Measurements from ENCODE around the gene DUSP14.

Gene DUSP14

GRCh38 chr17:37553401-37553966 lies 63.8 kb downstream of the DUSP14 start:
- in situ Hi-C loops (cut with HindIII; ENCODE audit: low sequenced_read_pairs), result no loop called here

- in situ Hi-C loops (cut with HindIII; ENCODE audit: low sequenced_read_pairs), result no loop called here
Measured at GRCh38 chr17:37555386-37555785, 65.7 kb downstream of the DUSP14 start.

- in situ Hi-C loops (cut with HindIII; ENCODE audit: low sequenced_read_pairs), result no loop called here
Measured at GRCh38 chr17:37557482-37557881, 67.8 kb downstream of the DUSP14 start.

- in situ Hi-C loops (cut with HindIII; ENCODE audit: low sequenced_read_pairs), result no loop called here
Measured at GRCh38 chr17:37558299-37558698, 68.6 kb downstream of the DUSP14 start.

GRCh38 chr17:37562016-37562745 lies 72.5 kb downstream of the DUSP14 start:
- in situ Hi-C loops (cut with HindIII; ENCODE audit: low sequenced_read_pairs), result no loop called here
